GM18870 (cell line): ENCODE results near the gene GABARAP.
"Not testable (repeated sequence)": the region's sequence is repeated elsewhere in the genome, so short reads cannot be mapped to it uniquely, and the experiment has no call there.

Experiments
- ATAC-seq: cut with Tn5 transposase; IDR thresholded peaks from one replicate; pipeline ENCODE4 v1.9.1; 2021; ENCODE audit warnings: moderate library complexity; ENCODE audit not compliant: unreplicated experiment

Gene GABARAP

DNA sequence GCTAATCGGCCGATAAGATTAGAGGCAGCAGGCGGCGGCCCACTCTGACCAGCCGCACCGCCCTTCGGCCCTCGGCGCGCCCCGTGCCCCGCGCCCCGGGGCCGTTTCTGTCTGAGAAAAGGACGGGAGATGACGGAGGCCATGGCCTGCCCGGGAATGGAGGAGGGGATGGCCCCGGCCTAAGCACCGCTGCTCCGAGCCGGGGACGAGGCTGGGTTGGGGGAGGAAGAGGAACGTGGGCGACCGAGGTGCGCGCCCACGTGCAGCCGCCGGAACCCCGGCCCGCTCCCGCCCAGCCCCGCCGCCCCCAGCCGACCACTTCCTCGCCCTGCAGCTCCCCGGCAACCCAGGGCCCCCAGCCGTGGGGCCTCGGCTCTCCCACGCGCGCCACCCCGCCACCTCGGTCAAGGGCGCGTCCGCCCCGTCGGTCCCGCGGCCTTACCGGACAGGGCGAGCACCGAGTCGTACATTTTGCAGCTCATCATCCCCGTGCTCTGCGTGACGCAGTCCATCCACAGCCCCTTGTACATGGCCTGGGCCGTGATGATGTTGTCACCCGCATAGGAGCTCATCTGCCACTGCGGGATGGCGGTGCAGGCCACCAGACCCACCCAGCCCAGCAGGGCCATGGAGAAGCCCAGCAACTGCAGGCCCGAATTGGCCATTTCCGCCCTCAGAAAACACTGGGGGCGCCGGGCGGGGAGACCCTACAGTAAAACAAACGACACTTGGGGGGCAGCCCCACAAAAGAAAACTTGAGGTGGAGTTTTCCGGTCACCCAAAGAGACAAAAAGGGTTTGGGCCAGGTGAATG is 19.3 kb upstream of the GABARAP start:
- no peak for ATAC-seq

GRCh38 chr17:7260651-7261378 is 18.6 kb upstream of the GABARAP start:
- ATAC-seq: no peak

- no peak for ATAC-seq
Measured at GRCh38 chr17:7260151-7260550, 17.9 kb upstream of the GABARAP start.

- ATAC-seq: no peak
Measured at GRCh38 chr17:7259555-7259889, 17.3 kb upstream of the GABARAP start.

DNA sequence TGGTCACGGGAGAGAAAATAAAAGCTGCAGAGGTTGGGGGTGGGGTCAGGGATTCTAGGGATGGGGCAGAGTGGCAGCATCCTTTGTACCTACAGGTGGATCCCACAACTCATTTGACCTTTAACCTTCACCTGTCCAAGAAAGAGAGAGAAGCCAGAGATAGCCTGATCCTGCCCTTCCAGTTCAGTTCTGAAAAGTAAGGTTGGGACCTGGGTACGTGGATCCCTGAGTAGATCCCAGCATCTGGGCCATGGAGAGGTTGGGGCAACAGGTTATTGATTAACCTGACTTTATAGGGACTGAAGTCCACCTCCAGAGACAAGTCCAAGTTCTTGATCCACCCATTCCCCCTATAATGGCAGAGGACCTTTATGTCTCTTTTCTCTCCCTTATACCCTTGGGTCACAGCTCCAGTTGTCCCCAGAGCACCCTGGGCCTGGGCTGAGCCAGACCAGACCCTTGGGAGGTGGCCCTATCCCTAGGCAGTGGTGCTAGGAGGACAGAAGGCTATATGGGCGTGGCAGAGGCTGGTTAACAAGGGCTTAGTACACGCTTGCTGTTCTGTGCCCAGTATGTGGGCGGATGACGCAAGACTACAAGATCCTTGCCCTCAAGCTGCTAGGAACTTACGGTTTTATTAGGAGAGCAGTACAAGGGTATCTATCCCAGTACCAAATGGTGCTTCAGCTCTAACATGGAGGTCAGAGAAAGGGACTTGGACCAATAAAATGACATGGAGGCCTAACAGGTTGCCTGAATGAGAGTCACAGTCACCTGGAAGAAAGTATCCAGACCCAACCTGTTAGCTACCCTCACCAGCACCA is 16.7 kb upstream of the GABARAP start:
- no peak for ATAC-seq

- ATAC-seq: no peak
Measured at GRCh38 chr17:7256766-7257456, 14.7 kb upstream of the GABARAP start.

DNA sequence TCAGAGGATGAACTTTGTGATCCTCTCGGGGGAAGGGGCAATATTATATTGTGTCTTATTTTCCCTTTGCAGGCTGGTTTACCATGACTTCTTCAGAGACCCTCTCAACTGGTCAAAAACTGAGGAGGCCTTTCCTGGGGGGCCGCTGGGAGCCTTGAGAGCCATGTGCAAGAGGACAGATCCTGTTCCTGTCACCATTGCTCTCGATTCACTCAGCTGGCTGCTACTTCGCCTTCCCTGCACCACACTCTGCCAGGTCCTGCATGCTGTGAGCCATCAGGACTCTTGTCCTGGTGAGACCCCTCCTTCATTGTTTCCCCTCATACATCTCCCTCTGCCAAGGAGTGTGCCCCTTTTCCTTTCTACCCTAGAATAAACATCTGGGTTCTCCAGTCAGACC is 12.3 kb upstream of the GABARAP start:
- no peak for ATAC-seq

GRCh38 chr17:7253082-7253481 is 10.8 kb upstream of the GABARAP start:
- ATAC-seq: no peak

GRCh38 chr17:7252176-7253043 is 10.2 kb upstream of the GABARAP start, which contains the start of gene ELP5:
ELP5 (plus strand) TSS chr17:7252215; CDS start chr17:7252551, 336 bp downstream.
- ATAC-seq: peak; percentile 46

DNA sequence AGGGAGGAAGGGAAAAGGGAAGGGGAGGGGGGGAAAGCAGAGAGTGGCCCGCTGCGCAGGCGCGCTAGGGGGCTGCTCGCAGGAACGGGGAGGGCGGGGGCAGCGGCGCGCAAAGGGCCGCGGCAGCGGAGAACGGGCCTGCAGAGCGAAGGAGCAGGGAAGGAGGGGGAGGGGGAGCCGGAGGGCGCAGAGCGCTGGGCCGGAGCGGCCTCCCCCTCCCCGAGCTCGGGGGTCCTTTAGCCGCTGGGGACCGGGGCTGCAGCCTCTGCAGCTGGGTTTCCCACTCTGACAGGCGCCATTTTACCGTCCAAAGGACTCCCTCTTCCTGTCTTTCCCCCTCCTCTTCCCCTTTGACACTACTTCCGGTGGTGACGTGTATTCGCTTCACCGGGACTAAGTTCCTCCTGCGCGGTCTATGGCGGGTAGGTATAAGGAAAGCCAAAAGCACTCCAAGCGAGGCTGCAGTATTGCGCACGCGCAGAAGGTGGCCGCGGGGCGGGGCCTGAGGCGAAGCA is 9.5 kb upstream of the GABARAP start, which contains the start of gene CTDNEP1:
Gene CTDNEP1, minus strand, starts transcription at position 74 of the 515 bp plus-strand sequence. CDS start 438 bp downstream, outside the sequence.
- peak; percentile 86 for ATAC-seq

GRCh38 chr17:7250695-7251627 is 8.7 kb upstream of the GABARAP start:
- no peak for ATAC-seq

GRCh38 chr17:7249830-7250229 is 7.6 kb upstream of the GABARAP start:
- ATAC-seq: no peak

DNA sequence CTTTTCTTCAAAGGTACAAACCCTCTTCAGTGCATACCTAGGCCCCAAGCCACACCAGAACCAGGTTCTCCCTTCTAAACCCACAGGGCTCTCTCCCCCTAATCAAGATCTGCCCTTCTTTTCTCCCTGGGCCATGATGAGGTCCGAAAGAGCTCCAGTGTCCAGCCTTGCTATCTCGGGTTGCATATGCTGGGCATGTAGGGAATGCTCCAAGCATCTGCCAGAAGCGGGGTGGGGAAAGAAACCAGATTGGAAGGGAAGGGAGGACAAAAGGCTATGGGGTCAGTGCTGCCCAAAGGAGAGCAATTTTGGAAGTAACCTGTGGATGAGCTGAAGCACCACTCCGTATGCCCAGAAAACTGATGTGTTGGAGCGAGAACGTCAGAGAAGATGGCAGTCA is 7.0 kb upstream of the GABARAP start:
- no peak for ATAC-seq

GRCh38 chr17:7248796-7249195 is 6.5 kb upstream of the GABARAP start:
- ATAC-seq: no peak

GRCh38 chr17:7246779-7247178 is 4.5 kb upstream of the GABARAP start:
- ATAC-seq: no peak

DNA sequence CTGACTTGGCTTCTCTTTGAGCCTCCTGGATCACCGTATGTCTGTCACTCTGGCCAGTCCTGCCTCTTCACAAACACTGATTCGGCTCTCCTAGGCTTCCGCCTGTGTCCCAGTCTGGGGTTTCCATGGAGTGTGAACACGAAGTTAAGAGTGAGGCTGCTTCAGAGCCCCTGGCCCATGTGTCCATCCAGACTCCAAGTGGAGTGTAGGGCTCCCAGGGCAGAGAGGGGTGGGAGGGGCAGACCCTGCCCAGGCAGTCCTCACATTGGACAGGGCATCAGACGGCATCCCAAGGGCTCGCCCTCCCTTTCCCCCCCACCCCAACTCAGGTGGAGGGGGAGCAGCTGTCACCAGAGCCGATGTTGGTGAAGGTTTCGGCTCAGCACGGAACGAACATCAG is 1.6 kb upstream of the GABARAP start:
- not testable (repeated sequence) for ATAC-seq

DNA sequence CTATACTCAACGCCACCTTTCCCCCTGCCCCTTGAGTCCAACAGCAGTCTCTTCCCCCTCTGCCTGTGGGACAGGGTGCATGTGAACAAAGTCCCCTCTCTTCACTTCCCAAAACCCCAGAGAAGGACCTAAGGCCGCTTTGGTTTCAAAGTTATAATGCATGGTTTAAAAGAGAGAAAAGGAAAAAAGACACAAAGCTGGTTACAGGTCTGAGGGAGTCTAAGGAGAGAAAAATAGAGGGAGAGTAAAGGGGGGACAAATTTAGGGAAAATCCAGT is 1.1 kb upstream of the GABARAP start:
- no peak for ATAC-seq

- ATAC-seq: peak; percentile 42
Measured at GRCh38 chr17:7242717-7243452, 636 bp upstream of the GABARAP start.
